ENCODE results near the gene SOBP. TPM values are rescaled to one million over a fixed set of nuclear protein-coding genes. Genes with fewer than 3 reads are reported as not detected.

SOBP gene
- total and polyA plus RNA-seq, 9 donors: 8.7 to 31.3 (median 25.8) TPM

GRCh38 chr6:107638493-107638892 is 148.6 kb downstream of the SOBP start:
- Histone ChIP-seq H3K36me3 (no peaks in the 10 kb centered on the region), H3K9me3 (no peaks in the 10 kb centered on the region), H3K27ac (no peak overlapping the region), H3K27me3 (no peaks in the 10 kb centered on the region), H3K4me3 (no peak overlapping the region), H3K4me1 (ENCODE audit: insufficient read depth) (peaks cover 5% of the 10 kb centered on the region)
- no peak for DNase-seq
- intact Hi-C loops (cut with DNase I): no loop called here
- TF ChIP-seq POLR2A (IDR thresholded peaks at IDR 0.05): no peak
- TF ChIP-seq EP300 (IDR thresholded peaks at IDR 0.05): no peak
- TF ChIP-seq CTCF (IDR thresholded peaks at IDR 0.05): no peak
- WGBS, 3 donors: 91 to 94% (median 93%) methylated on average over 4 of the region's 4 CpGs

GRCh38 chr6:107639511-107639910 is 149.6 kb downstream of the SOBP start:
- intact Hi-C loops (cut with DNase I): no loop called here
- H3K4me1 ChIP-seq (ENCODE audit: insufficient read depth): peaks cover 3% of the 10 kb centered on the region
- no peak overlapping the region for H3K4me3 ChIP-seq
- H3K27me3 ChIP-seq: no peaks in the 10 kb centered on the region
- DNase-seq: no peak
- WGBS, 3 donors: 27 to 31% (median 30%) methylated on average over 2 of the region's 2 CpGs
- H3K36me3 ChIP-seq: no peaks in the 10 kb centered on the region
- no peak for TF ChIP-seq EP300 (IDR thresholded peaks at IDR 0.05)
- no peak for TF ChIP-seq POLR2A (IDR thresholded peaks at IDR 0.05)
- no peak for TF ChIP-seq CTCF (IDR thresholded peaks at IDR 0.05)
- H3K9me3 ChIP-seq: no peaks in the 10 kb centered on the region
- no peak overlapping the region for H3K27ac ChIP-seq

- no peak for DNase-seq
- H3K4me3 ChIP-seq: no peak overlapping the region
- H3K4me1 ChIP-seq (ENCODE audit: insufficient read depth): peaks cover 2% of the 10 kb centered on the region
- WGBS, 3 donors: 93 to 100% (median 98%) methylated on average over 1 of the region's 1 CpG
- H3K27me3 ChIP-seq: no peaks in the 10 kb centered on the region
- intact Hi-C loops (cut with DNase I): no loop called here
- no peak overlapping the region for H3K27ac ChIP-seq
- no peaks in the 10 kb centered on the region for H3K36me3 ChIP-seq
- H3K9me3 ChIP-seq: no peaks in the 10 kb centered on the region
- no peak for TF ChIP-seq EP300 (IDR thresholded peaks at IDR 0.05)
- TF ChIP-seq POLR2A (IDR thresholded peaks at IDR 0.05): no peak
- TF ChIP-seq CTCF (IDR thresholded peaks at IDR 0.05): no peak
These were observed 151.2 kb downstream of the SOBP start for GRCh38 chr6:107641071-107641470.

- Histone ChIP-seq H3K4me3 (no peak overlapping the region), H3K9me3 (no peaks in the 10 kb centered on the region), H3K27ac (no peak overlapping the region), H3K27me3 (no peaks in the 10 kb centered on the region), H3K4me1 (ENCODE audit: insufficient read depth) (peaks cover 2% of the 10 kb centered on the region), H3K36me3 (no peaks in the 10 kb centered on the region)
- 83 to 87% (median 83%) methylated on average over 14 of the region's 14 CpGs for WGBS, 3 donors
- no peak for DNase-seq
- intact Hi-C loops (cut with DNase I): no loop called here
- TF ChIP-seq EP300 (IDR thresholded peaks at IDR 0.05) (no peak), CTCF (IDR thresholded peaks at IDR 0.05) (no peak), POLR2A (IDR thresholded peaks at IDR 0.05) (no peak)
These were observed 151.6 kb downstream of the SOBP start for GRCh38 chr6:107641500-107641941.
